ENCODE results near the gene SLC1A7. TPM values are rescaled to one million over a fixed set of nuclear protein-coding genes. Genes with fewer than 3 reads are reported as not detected.

Gene SLC1A7
- total RNA-seq, 2 experiments from 2014 or later, result not detected

- peaks cover 2% of the 10 kb centered on the region for H3K27me3 Mint-ChIP-seq
Observed at GRCh38 chr1:53156783-53157182, 14.3 kb upstream of the SLC1A7 start.

GRCh38 chr1:53155945-53156344 is 13.5 kb upstream of the SLC1A7 start:
- Mint-ChIP-seq H3K4me3 (no peak overlapping the region), H3K4me1 (ENCODE audit: low read depth) (no peaks in the 10 kb centered on the region), H3K9me3 (no peaks in the 10 kb centered on the region), H3K36me3 (no peaks in the 10 kb centered on the region), H3K27me3 (peaks cover 2% of the 10 kb centered on the region), H3K27ac (no peak overlapping the region)
- POLR2A ChIA-PET, result no interaction called here
- no peak for DNase-seq
- intact Hi-C loops (cut with micrococcal nuclease), result no loop called here
- CTCF ChIA-PET, result interaction anchor here (1.3 kb wide), 1 partner anchor 25 kb away, joined by 3 read pairs; no protein-coding TSS in a partner anchor

More at GRCh38 chr1:53156783-53157182, 14.3 kb upstream of the SLC1A7 start:
- CTCF ChIA-PET, result no interaction called here
- DNase-seq, result no peak
- Mint-ChIP-seq H3K4me3 (no peak overlapping the region), H3K27ac (no peak overlapping the region), H3K9me3 (no peaks in the 10 kb centered on the region), H3K36me3 (no peaks in the 10 kb centered on the region), H3K4me1 (ENCODE audit: low read depth) (no peaks in the 10 kb centered on the region)
- intact Hi-C loops (cut with micrococcal nuclease), result no loop called here
- POLR2A ChIA-PET, result no interaction called here

GRCh38 chr1:53155534-53155933 is 13.1 kb upstream of the SLC1A7 start:
- H3K4me3 Mint-ChIP-seq, result no peak overlapping the region
- no peaks in the 10 kb centered on the region for H3K36me3 Mint-ChIP-seq
- H3K27ac Mint-ChIP-seq, result no peak overlapping the region
- intact Hi-C loops (cut with micrococcal nuclease), result no loop called here
- ChIA-PET CTCF (interaction anchor here (1.3 kb wide), 1 partner anchor 25 kb away, joined by 3 read pairs; no protein-coding TSS in a partner anchor), POLR2A (no interaction called here)
- peaks cover 2% of the 10 kb centered on the region for H3K27me3 Mint-ChIP-seq
- no peak for DNase-seq
- no peaks in the 10 kb centered on the region for H3K4me1 Mint-ChIP-seq (ENCODE audit: low read depth)
- no peaks in the 10 kb centered on the region for H3K9me3 Mint-ChIP-seq

GRCh38 chr1:53154859-53155438 is 12.5 kb upstream of the SLC1A7 start:
- no peak for DNase-seq
- Mint-ChIP-seq H3K4me3 (no peak overlapping the region), H3K4me1 (ENCODE audit: low read depth) (no peaks in the 10 kb centered on the region), H3K27me3 (peaks cover 2% of the 10 kb centered on the region), H3K9me3 (no peaks in the 10 kb centered on the region), H3K36me3 (no peaks in the 10 kb centered on the region), H3K27ac (no peak overlapping the region)
- CTCF ChIA-PET, result interaction anchor here (1.3 kb wide), 1 partner anchor 26 kb away, joined by 3 read pairs; no protein-coding TSS in a partner anchor
- intact Hi-C loops (cut with micrococcal nuclease), result no loop called here
- POLR2A ChIA-PET, result no interaction called here

- H3K4me1 Mint-ChIP-seq (ENCODE audit: low read depth), result no peaks in the 10 kb centered on the region
- POLR2A ChIA-PET, result no interaction called here
- no peak for DNase-seq
- no peaks in the 10 kb centered on the region for H3K36me3 Mint-ChIP-seq
- H3K9me3 Mint-ChIP-seq, result no peaks in the 10 kb centered on the region
- CTCF ChIA-PET, result no interaction called here
- no peak overlapping the region for H3K27ac Mint-ChIP-seq
- H3K4me3 Mint-ChIP-seq, result no peak overlapping the region
- peaks cover 2% of the 10 kb centered on the region for H3K27me3 Mint-ChIP-seq
- intact Hi-C loops (cut with micrococcal nuclease), result no loop called here
Observed at GRCh38 chr1:53153752-53154151, 11.3 kb upstream of the SLC1A7 start.

- CTCF ChIA-PET, result no interaction called here
- H3K9me3 Mint-ChIP-seq, result no peaks in the 10 kb centered on the region
- no peak overlapping the region for H3K4me3 Mint-ChIP-seq
- H3K27ac Mint-ChIP-seq, result no peak overlapping the region
- no peaks in the 10 kb centered on the region for H3K36me3 Mint-ChIP-seq
- H3K27me3 Mint-ChIP-seq, result peaks cover under 1% of the 10 kb centered on the region
- H3K4me1 Mint-ChIP-seq (ENCODE audit: low read depth), result no peaks in the 10 kb centered on the region
- no peak for DNase-seq
- POLR2A ChIA-PET, result no interaction called here
- intact Hi-C loops (cut with micrococcal nuclease), result no loop called here
Observed at GRCh38 chr1:53148123-53148522, 5.7 kb upstream of the SLC1A7 start.

GRCh38 chr1:53147174-53147573 is 4.7 kb upstream of the SLC1A7 start:
- POLR2A ChIA-PET, result no interaction called here
- DNase-seq, result no peak

GRCh38 chr1:53145942-53146708 is 3.7 kb upstream of the SLC1A7 start:
- POLR2A ChIA-PET, result no interaction called here
- no peaks in the 10 kb centered on the region for H3K27me3 Mint-ChIP-seq
- H3K4me1 Mint-ChIP-seq (ENCODE audit: low read depth), result no peaks in the 10 kb centered on the region
- intact Hi-C loops (cut with micrococcal nuclease), result no loop called here
- H3K36me3 Mint-ChIP-seq, result no peaks in the 10 kb centered on the region
- H3K27ac Mint-ChIP-seq, result no peak overlapping the region
- H3K4me3 Mint-ChIP-seq, result no peak overlapping the region
- H3K9me3 Mint-ChIP-seq, result no peaks in the 10 kb centered on the region
- CTCF ChIA-PET, result no interaction called here
- no peak for DNase-seq

More at GRCh38 chr1:53147174-53147573, 4.7 kb upstream of the SLC1A7 start:
- no peaks in the 10 kb centered on the region for H3K4me1 Mint-ChIP-seq (ENCODE audit: low read depth)
- intact Hi-C loops (cut with micrococcal nuclease), result no loop called here
- no peaks in the 10 kb centered on the region for H3K27me3 Mint-ChIP-seq
- no peak overlapping the region for H3K4me3 Mint-ChIP-seq
- CTCF ChIA-PET, result no interaction called here
- no peaks in the 10 kb centered on the region for H3K36me3 Mint-ChIP-seq
- H3K9me3 Mint-ChIP-seq, result no peaks in the 10 kb centered on the region
- no peak overlapping the region for H3K27ac Mint-ChIP-seq

- no peak for DNase-seq
- H3K4me3 Mint-ChIP-seq, result no peak overlapping the region
- POLR2A ChIA-PET, result no interaction called here
- no peaks in the 10 kb centered on the region for H3K4me1 Mint-ChIP-seq (ENCODE audit: low read depth)
- no peaks in the 10 kb centered on the region for H3K36me3 Mint-ChIP-seq
- CTCF ChIA-PET, result no interaction called here
- H3K9me3 Mint-ChIP-seq, result no peaks in the 10 kb centered on the region
- no peaks in the 10 kb centered on the region for H3K27me3 Mint-ChIP-seq
- intact Hi-C loops (cut with micrococcal nuclease), result no loop called here
- no peak overlapping the region for H3K27ac Mint-ChIP-seq
Observed at GRCh38 chr1:53145619-53145941, 3.1 kb upstream of the SLC1A7 start.

- CTCF ChIA-PET, result no interaction called here
- POLR2A ChIA-PET, result no interaction called here
- Mint-ChIP-seq H3K4me3 (no peak overlapping the region), H3K4me1 (ENCODE audit: low read depth) (no peaks in the 10 kb centered on the region), H3K9me3 (no peaks in the 10 kb centered on the region), H3K36me3 (no peaks in the 10 kb centered on the region), H3K27ac (no peak overlapping the region), H3K27me3 (no peaks in the 10 kb centered on the region)
- intact Hi-C loops (cut with micrococcal nuclease), result no loop called here
- no peak for DNase-seq
Observed at GRCh38 chr1:53145051-53145600, 2.7 kb upstream of the SLC1A7 start.

- no peaks in the 10 kb centered on the region for H3K36me3 Mint-ChIP-seq
- no peaks in the 10 kb centered on the region for H3K27me3 Mint-ChIP-seq
- intact Hi-C loops (cut with micrococcal nuclease), result no loop called here
- no peaks in the 10 kb centered on the region for H3K4me1 Mint-ChIP-seq (ENCODE audit: low read depth)
- H3K4me3 Mint-ChIP-seq, result no peak overlapping the region
- no peak for DNase-seq
- no peaks in the 10 kb centered on the region for H3K9me3 Mint-ChIP-seq
- CTCF ChIA-PET, result no interaction called here
- no peak overlapping the region for H3K27ac Mint-ChIP-seq
- POLR2A ChIA-PET, result no interaction called here
Observed at GRCh38 chr1:53144201-53144600, 1.8 kb upstream of the SLC1A7 start.

GRCh38 chr1:53143527-53143926 is 1.1 kb upstream of the SLC1A7 start:
- CTCF ChIA-PET, result no interaction called here
- Mint-ChIP-seq H3K4me1 (ENCODE audit: low read depth) (no peaks in the 10 kb centered on the region), H3K27me3 (no peaks in the 10 kb centered on the region), H3K27ac (no peak overlapping the region), H3K9me3 (no peaks in the 10 kb centered on the region), H3K4me3 (no peak overlapping the region), H3K36me3 (no peaks in the 10 kb centered on the region)
- intact Hi-C loops (cut with micrococcal nuclease), result no loop called here
- no peak for DNase-seq
- POLR2A ChIA-PET, result no interaction called here

GRCh38 chr1:53141487-53142055 is 867 bp downstream of the SLC1A7 start:
- no peak for DNase-seq
- H3K4me1 Mint-ChIP-seq (ENCODE audit: low read depth), result no peaks in the 10 kb centered on the region
- peaks cover 9% of the 10 kb centered on the region for H3K9me3 Mint-ChIP-seq
- H3K36me3 Mint-ChIP-seq, result no peaks in the 10 kb centered on the region
- no peak overlapping the region for H3K27ac Mint-ChIP-seq
- intact Hi-C loops (cut with micrococcal nuclease), result no loop called here
- CTCF ChIA-PET, result no interaction called here
- POLR2A ChIA-PET, result no interaction called here
- no peaks in the 10 kb centered on the region for H3K27me3 Mint-ChIP-seq
- H3K4me3 Mint-ChIP-seq, result no peak overlapping the region

Measured in activated CD4-positive, alpha-beta memory T cell treated with anti-CD3 and anti-CD28 coated beads for 36 hours (primary cell).